HEK293 (cell line): ENCODE measurements around the gene PCDH9.

Experiments used
- CTCF ChIP-seq: fragments of 450-650 bp; formaldehyde crosslinking; IDR thresholded peaks from 2 replicates; pipeline ENCODE4 v1.5.1; 2016; ENCODE audit warnings: missing biosample characterization, missing genetic modification characterization
- SETDB1 ChIP-seq: IDR thresholded peaks from one replicate; pipeline ENCODE4 v1.6.1; 2017; ENCODE audit warnings: mild to moderate bottlenecking, low read length, moderate library complexity, mixed read lengths; ENCODE audit not compliant: insufficient read length
- TCF7L2 ChIP-seq: IDR thresholded peaks from 2 replicates; pipeline ENCODE4 v1.6.1; 2011; ENCODE audit warnings: low read depth, mild to moderate bottlenecking, inconsistent platforms, low read length, moderate library complexity, borderline replicate concordance
- ZBTB49 ChIP-seq: fragments of 450-650 bp; formaldehyde crosslinking; IDR thresholded peaks from 2 replicates; pipeline ENCODE4 v1.5.1; 2016; ENCODE audit warnings: missing biosample characterization, missing genetic modification characterization, low read depth
- ZNF26 ChIP-seq: fragments of 450-650 bp; formaldehyde crosslinking; IDR thresholded peaks from 2 replicates; pipeline ENCODE4 v1.5.1; 2016; ENCODE audit warnings: missing biosample characterization, missing genetic modification characterization
- ZNF324 ChIP-seq: fragments of 450-650 bp; formaldehyde crosslinking; IDR thresholded peaks from 2 replicates; pipeline ENCODE4 v1.5.1; 2016; ENCODE audit warnings: missing biosample characterization, missing genetic modification characterization
- ZNF513 ChIP-seq: fragments of 450-650 bp; IDR thresholded peaks from 2 replicates; pipeline ENCODE4 v1.5.1; 2018; ENCODE audit warnings: missing biosample characterization, missing genetic modification characterization
- ZNF544 ChIP-seq: fragments of 450-650 bp; formaldehyde crosslinking; IDR thresholded peaks from 2 replicates; pipeline ENCODE4 v1.5.0; 2017; ENCODE audit warnings: missing biosample characterization, missing genetic modification characterization
- ZNF596 ChIP-seq: fragments of 450-650 bp; IDR thresholded peaks from 2 replicates; pipeline ENCODE4 v1.5.0; 2018; ENCODE audit warnings: missing biosample characterization, mild to moderate bottlenecking, missing genetic modification characterization, moderate library complexity
- ZNF692 ChIP-seq: fragments of 450-650 bp; formaldehyde crosslinking; IDR thresholded peaks from 2 replicates; pipeline ENCODE4 v1.5.1; 2016; ENCODE audit warnings: missing biosample characterization, missing genetic modification characterization

- no peak for TF ChIP-seq ZNF513 (tag by site-specific recombination)
- no peak for TF ChIP-seq ZNF544 (tag by site-specific recombination)
- TF ChIP-seq ZNF596 (tag by site-specific recombination), result no peak
- TF ChIP-seq ZBTB49 (tag by site-specific recombination), result no peak
- no peak for TF ChIP-seq ZNF692 (tag by site-specific recombination)
- no peak for TF ChIP-seq SETDB1
- no peak for TF ChIP-seq ZNF26 (tag by site-specific recombination)
- TF ChIP-seq CTCF (tag by site-specific recombination), result no peak
- no peak for TF ChIP-seq TCF7L2
- TF ChIP-seq ZNF324, result no peak
These were observed 513.6 kb downstream of the PCDH9 start for GRCh38 chr13:66716538-66716937.
